Subcutaneous adipose tissue (tissue), 4 donors: Measurements from ENCODE around the gene KRTAP19-3. TPM values are rescaled to one million over a fixed set of nuclear protein-coding genes. Genes with fewer than 3 reads are reported as not detected.

Source experiments
- total RNA-seq, 4 donors: library from RNA; depleted of rRNA; stranded (reverse); fragments of >200 nt; gene quantifications; one replicate each; pipeline ENCODE4 v1.1.0, GENCODE V29; 2016
- TF ChIP-seq, protein P1 (sequence below): fragments of 450-650 bp; IDR thresholded peaks from one replicate; pipeline ENCODE4 v1.5.1; 2016; ENCODE audit warnings: low read depth, mild to moderate bottlenecking, control low read depth, antibody characterized with exemption, moderate library complexity

KRTAP19-3 gene
- not detected for total RNA-seq

DNA sequence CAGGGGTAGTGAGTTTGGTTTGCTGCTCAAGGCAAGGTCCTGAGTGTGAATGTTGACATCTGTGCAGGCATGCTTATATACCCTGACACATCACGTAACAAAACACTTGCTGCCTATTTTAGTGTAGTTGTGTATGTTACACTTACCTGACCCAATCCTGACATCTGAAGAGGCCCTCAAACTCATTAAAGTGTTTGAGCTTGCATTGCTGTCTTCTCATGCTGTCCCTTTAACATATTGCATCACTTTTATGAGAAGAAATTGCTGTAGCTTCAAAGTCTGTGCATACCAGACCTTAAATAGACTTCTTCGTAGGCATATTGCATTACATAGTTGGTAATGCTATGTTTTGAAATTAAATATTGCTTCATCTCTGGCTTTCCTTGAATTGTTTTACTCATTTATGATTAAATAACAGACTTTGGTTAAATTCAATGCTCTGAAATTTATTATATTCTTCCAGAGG, at the start of gene KRTAP19-3:
Gene KRTAP19-3, minus strand, starts transcription at position 51 of the 466 bp plus-strand sequence. CDS start 56 bp downstream, outside the sequence.
- TF ChIP-seq, protein P1, sequence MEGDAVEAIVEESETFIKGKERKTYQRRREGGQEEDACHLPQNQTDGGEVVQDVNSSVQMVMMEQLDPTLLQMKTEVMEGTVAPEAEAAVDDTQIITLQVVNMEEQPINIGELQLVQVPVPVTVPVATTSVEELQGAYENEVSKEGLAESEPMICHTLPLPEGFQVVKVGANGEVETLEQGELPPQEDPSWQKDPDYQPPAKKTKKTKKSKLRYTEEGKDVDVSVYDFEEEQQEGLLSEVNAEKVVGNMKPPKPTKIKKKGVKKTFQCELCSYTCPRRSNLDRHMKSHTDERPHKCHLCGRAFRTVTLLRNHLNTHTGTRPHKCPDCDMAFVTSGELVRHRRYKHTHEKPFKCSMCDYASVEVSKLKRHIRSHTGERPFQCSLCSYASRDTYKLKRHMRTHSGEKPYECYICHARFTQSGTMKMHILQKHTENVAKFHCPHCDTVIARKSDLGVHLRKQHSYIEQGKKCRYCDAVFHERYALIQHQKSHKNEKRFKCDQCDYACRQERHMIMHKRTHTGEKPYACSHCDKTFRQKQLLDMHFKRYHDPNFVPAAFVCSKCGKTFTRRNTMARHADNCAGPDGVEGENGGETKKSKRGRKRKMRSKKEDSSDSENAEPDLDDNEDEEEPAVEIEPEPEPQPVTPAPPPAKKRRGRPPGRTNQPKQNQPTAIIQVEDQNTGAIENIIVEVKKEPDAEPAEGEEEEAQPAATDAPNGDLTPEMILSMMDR = no peak

DNA sequence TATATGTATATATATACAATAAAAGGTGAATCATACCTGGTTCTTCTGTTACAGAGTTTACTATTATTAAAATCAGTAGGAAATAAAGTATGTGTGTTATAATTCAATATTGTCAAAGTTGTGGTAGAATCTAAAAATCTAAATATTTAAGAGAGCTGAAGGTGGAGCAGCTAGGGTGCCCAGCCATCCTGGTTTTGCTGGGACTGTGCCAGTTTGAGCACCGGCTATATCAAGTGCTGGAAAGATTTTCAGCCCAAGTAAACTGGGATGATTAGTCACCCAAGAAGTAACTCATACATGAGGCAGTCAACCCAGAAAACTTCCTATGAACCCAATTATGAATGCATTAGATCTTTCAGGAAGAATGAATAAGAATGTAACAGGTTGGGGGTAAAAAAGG, 27.1 kb upstream of the KRTAP19-3 start:
- TF ChIP-seq, protein P1 = no peak

DNA sequence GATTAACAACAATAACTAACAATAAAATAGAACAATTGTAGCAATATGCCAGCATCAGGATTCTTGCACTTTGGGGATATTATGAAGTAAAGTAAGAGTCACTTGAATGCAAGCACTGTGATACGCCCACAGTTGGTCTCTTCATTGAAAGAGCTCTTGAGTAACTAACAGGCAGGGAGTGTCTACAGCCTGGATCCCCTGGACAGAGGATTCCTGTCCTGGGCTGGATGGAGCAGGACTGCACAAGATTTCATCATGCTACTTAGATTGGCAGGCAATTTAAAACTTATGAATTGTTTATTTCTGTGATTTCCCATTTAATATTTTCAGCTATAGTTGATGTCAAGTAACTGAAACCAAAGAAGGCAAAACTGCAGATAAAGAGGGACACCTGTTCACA, 23.9 kb upstream of the KRTAP19-3 start:
- TF ChIP-seq, protein P1 = no peak

DNA sequence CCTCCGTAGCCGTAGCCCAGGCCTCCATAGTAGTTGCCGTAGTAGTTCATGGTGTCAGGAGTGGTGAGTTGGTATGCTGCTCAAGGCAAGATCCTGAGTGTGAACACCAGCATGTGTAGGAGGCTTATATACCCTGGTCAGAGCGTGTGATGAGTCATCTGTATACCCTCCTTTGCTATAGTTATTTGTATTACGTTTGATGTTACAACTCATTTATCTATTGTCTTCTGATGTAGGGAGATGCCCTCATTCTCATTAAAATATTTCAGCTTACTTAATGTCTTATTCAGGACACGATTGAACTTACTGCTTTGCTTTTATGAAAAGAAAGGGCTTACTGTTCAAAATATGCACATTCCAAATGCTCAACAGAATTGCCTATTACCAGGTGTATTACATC, 10.2 kb upstream of the KRTAP19-3 start, which contains the start of gene KRTAP19-5:
Gene KRTAP19-5, minus strand, starts transcription at position 101 of the 400 bp plus-strand sequence. Its CDS starts 51 bp downstream, at position 50.
- TF ChIP-seq, protein P1 = no peak

DNA sequence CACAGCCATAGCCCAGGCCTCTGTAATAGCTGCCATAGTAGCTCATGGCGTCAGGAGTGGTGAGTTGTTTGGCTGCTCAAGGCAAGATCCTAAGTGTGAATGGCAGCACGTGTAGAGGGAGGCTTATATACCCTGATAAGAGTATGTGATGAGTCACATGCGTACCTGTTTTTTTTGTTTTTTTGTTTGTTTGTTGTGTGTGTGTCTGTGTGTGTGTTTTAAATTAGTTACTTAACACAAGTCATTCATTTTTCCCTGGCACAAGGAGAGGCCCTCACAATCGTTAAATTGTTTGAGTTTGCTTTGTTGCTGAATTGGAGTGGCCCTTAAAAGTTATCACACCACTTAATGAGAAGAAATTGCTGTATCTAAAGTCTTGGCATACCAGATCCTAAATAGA, 5.3 kb upstream of the KRTAP19-3 start, which contains the start of gene KRTAP19-4:
Gene KRTAP19-4, minus strand, starts transcription at position 101 of the 400 bp plus-strand sequence. Its CDS starts 55 bp downstream, at position 46.
- TF ChIP-seq, protein P1 = no peak

DNA sequence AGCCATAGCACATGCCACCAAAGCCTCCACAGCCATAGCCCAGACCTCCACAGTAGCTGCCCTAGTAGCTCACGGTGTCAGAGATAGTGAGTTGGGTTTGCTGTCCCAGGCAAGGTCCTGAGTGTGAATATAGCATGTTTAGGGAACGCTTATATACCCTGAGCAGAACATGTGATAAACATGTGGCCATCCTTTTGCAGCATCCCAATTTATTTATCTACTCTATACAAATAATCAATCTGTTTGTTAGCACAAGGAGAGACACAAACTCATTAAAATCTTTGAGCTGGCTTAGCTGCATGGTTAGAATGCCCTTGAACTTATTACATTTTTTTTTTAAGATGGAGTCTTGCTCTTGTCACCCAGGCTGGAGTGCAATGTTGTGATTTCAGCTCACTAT, 4.5 kb downstream of the KRTAP19-3 start, which contains the start of gene KRTAP19-2:
Gene KRTAP19-2, minus strand, starts transcription at position 101 of the 400 bp plus-strand sequence. Its CDS starts 88 bp downstream, at position 13.
- TF ChIP-seq, protein P1 = no peak

DNA sequence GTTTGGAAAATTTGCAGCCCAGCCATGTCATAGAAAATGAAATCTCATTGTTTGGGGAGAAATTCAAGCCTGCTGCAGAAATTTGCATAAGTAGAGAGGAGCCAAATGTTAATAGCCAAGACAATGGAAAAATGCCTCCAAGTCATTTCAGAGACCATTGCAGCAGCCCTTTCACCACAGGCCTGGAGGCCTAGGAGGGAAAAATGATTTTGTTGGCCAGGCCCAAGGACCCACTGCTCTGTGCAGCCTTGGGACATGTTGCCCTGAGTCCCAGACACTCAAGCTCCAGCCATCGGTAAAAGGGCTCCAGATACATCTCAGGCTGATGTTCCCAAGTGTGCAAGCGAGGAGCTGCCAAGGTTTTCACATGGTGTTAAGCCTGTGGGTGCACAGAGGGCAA, 5.6 kb downstream of the KRTAP19-3 start:
- TF ChIP-seq, protein P1 = no peak
